Cerebellar nuclear complex (tissue), 1 donor: Measurements from ENCODE around the gene MCUB.
"Not testable (repeated sequence)": the region's sequence is repeated elsewhere in the genome, so short reads cannot be mapped to it uniquely, and the experiment has no call there.

Source experiments
- DNase-seq, 2 experiments: peaks; one replicate each; lab custom pipeline; 2025; lab: John Stamatoyannopoulos, UW

Gene MCUB

DNA sequence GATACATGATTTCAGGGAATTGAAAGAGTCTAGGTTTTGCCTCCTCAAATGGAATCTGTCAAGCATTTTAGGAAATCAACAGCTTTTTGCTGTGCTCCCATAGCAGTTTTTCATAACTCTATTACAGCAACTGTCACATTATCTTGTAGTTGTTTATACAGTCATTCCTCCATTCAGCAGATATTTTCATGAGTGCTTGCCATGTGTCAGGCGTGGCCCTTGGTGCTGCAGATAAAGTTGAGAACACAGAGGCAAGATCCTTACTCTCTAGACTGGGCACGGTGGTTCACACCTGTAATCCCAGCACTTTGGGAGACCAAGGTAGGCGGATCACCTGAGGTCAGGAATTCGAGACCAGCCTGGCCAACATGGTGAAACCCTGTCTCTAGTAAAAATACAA is 67.3 kb downstream of the MCUB start:
- no peak for DNase-seq

- DNase-seq = no peak
These were observed 69.7 kb downstream of the MCUB start for GRCh38 chr4:109629775-109630174.

DNA sequence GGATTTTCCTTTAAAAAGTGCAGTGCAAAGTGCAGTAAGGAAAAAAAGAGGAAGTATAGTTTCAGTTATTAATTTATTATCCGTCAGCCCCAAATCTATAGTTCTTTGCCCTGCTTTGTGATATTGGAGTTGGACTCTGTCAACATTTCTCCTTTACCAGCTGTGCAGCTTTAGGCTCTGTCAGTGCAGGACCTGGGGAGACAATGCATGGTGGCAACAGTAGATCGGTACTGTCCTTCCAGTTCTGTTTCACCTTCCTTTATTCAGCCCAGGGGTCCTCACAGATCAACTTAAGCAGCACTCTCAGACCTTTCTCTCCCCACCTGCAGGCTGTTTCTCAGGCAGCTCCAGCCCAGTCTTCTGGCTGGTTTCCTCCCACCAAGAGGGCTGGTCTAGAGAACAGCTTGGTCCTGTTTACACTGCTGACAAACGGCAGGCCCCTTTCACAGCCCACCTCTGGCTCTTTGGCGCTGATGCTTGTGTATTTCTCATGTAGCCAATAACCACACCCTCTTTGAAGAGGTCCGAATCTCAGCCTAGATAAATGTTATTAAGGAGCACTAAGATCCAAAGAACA is 71.6 kb downstream of the MCUB start:
- no peak for DNase-seq

GRCh38 chr4:109640644-109641043 is 80.6 kb downstream of the MCUB start:
- no peak for DNase-seq

- DNase-seq = no peak
These were observed 86.0 kb downstream of the MCUB start for GRCh38 chr4:109645874-109646710.

DNA sequence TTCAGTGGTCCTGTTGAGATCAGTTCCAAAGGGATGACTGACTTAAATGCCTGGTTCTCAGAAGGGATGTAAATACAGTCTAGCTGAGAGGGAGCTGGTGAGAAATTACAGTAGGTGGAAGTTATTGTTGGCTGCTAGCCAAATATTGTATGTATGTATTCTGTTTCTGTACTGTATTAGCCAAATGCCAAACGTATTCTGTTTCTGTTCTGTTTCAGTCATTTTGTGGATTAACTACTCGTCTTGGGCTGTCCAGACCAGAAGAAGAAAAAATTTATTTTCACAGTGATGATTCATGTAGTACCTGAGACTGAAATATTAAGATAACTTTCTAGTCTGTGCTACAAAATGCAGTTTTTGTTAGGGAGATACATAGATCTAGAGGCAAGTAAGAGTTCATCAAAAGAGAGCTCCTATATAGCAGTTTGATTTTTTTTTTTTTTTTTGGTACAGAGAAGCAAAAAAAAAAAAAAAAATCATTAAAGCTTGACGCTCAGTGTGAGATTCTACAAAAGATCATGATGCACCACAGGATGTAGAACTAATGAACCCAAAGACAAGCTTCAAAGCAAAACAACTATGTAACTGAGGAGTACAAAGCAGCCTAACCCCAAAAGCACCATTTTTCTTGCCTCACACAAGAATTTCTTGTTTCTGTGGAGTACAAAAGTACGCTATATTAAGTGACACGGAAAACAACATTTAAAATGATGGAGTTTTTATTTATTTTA is 88.4 kb downstream of the MCUB start:
- no peak for DNase-seq

- DNase-seq = no peak
These were observed 89.0 kb downstream of the MCUB start for GRCh38 chr4:109648997-109649575.

- DNase-seq = no peak
These were observed 89.8 kb downstream of the MCUB start for GRCh38 chr4:109649872-109650271.

DNA sequence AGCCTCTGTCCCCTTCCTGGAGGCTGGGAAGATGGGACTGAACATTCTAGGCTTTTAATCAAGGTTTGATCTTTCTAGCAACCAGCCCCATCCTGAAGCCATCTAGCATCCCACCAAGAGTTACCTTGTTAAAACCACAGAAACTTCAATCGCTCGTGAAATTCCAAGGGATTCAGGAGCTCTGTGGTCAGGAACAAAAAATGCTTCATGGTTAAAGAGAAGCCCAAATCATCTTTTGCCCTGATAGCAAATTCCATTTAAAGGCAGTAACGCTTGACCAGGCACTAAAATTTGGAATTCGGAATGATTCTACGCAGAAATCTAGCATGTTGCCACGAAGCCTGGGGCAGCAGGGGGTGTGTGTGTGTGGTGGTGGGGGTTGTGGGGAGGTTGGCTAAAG is 95.3 kb downstream of the MCUB start:
- DNase-seq = no peak

- DNase-seq = no peak
These were observed 97.9 kb downstream of the MCUB start for GRCh38 chr4:109657854-109658418.

DNA sequence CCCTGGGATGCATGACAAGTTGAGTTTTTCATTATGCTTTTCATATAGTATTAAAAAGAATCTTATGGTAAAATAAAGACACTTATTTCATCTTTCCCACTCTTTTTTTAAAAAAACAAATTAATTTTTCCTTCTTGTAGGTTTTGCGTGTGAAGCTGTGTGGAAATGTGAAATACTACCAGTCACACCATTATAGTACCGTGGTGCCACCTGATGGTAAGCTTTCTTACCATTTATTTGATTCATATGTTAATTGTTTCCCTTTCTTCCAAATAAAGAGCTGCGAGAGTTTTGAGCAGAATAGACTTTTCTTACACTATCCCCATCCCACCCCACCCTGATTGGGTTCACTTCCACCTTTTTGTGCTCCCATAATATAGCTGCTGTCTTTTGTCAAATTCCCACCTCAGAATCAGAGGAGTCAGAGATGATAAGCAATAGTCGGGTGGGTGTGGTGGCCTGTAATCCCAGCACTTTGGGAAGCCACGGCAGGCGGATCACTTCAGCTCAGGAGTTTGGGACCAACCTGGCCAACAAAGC is 98.9 kb downstream of the MCUB start:
- no peak for DNase-seq

DNA sequence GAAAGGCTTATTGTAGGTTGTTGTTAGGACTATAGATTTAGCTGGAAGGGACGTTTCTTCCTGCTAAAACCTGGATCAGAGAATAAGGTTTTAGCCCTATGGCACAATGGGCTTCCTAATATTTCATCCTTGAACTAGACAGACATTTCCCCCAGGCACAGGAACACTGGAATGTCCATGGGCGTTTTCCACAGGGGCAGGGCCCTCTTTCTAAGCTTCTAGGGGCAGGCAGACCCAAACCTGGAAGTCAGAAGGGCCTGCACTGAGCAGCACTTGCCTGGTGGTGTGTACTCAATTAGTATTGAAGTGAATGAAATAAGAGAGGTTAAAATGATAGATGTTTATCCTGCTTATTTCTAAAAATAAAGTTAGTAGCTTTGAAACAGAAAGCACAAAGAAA is 102.1 kb downstream of the MCUB start:
- no peak for DNase-seq

GRCh38 chr4:109662771-109663170 is 102.7 kb downstream of the MCUB start:
- no peak for DNase-seq

DNA sequence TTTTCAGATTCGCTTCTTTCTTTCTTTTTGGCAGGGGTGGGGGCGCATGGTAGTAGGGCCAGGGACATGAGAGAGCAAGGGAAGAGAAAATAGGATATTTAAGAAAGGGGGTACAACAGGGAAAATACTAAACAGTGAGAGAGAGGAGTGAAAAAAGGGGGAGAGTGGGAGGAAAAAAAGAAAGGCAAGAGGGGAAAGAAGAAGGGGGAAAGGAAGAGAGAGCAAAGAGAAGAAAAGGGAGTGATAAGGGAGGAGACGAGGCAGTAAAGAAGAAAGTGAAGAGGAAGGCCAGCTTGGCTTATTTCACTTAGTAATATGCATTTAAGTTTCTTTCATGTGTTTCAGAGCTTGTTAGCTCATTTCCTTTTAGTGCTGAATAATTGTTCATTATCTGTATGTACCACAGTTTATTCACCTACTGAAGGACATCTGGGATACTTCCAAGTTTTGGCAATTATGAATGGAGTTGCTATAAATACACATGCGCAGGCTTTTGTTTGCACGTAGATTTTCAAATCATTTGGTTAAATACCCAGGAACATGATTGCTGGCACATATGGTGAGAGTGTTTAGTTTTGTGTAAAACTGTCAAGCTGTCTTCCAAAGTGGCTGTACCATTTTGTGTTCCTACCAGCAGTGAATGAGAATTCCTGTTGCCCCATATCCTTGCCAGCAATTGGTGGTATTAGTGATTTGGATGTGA is 105.9 kb downstream of the MCUB start:
- DNase-seq = no peak

DNA sequence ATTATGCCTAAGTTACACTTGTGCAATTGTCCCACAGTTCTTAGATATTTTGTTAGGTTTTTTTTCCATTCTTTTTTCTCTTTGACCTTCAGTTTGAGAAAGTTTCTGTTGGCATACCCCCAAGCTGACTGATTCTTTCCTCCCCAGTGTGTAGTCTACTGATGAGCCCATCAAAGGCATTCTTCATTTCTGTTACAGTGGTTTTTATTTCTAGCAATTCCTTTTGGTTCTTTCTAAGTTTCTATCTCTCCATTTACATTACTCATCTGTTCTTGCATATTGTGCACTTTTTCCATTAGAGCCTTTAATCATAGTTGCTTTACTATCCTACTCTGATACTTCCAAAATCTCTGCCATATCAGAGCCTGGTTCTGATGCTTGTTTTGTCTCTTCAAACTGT is 111.3 kb downstream of the MCUB start:
- no peak for DNase-seq

DNA sequence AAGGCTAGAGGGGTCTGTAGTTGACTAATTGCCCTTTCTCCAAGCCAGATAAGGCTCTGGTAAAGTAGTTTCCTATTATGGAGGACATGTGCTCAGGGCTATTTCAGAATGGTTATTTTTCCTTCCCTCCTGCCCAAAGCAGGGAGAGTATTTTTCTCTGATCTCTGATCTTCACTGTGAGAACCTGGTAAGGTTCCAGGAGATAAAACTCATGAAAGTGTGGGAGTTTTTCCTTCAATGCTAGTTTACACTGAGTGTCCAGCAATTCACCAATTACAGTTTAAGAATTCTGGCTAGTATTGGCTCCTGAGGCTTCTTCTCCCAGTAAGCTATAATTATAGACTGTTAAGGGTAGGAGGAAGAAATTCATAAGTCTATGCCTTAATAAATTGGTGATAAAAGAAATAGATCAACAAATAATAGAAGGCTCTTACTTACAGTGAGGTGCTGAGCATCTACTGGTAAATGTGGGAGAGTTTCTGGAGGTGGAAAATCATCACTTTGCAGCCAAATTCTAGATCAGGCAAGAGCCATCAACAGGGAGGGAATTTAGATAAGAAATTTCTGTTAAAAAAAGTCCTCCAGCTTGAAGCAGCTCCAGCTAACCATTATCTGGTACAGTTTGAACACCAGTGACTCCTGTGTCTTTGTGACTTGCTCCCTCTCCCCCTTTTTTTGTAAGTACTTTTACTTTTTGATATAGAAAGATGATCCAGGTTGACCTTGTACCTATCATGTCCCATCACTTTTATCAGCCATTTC is 112.3 kb downstream of the MCUB start:
- DNase-seq = no peak

GRCh38 chr4:109673303-109673702 is 113.3 kb downstream of the MCUB start:
- DNase-seq = no peak

DNA sequence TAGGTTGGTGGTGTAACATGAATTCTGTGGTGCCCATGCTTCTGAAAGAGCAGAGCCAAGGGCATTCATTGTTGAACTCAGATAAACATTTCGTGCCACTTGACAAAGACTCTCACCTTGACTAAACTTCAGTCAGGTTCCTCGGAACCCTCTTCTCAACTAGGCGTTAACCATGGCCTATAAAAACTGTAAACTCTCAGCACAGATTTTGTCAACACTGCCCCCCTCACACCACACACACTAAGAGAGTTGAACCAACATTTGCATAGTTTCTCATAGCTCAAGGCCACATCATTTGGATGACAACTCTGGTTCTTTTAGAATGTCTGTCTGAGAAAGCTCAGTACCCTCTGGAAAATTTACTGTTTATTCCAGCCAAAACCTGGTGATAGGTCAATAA is 115.1 kb downstream of the MCUB start:
- DNase-seq = no peak

DNA sequence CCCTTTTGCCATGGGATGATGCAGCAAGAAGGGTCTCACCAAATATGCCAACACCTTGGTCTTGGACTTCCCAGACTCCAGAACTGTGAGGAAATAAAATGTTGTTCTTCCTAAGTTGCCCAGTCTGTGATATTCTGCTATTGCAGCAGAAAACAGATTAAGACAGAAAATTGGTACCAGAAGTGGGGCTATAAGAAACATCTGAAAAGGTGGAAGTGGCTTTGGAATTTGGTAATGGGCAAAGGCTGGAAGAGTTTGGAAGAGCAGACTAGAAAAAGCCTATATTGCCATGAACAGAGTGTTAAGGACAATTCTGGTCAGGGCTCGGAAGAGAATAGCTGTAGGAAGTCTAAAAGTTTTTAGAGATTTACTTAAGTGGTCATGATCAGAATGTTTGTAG is 115.8 kb downstream of the MCUB start:
- no peak for DNase-seq

DNA sequence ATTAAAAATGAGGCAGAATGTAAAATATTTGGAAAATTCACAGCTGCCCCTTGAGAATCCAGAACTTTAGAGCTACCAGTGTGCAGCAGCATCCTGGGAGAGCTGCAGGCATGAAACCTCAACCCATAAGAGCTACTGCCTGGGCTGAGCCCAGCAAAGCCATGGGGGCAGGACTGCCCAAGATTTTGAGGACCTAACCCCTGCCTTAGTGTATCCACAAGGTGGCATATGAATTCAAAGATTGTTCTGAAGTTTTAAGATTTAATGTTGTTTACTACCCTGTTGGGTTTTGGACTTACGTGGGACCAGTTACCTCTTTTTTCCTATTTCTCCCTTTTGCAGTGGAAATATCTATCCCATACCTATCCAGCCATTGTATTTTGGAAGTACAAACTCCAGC is 116.8 kb downstream of the MCUB start:
- no peak for DNase-seq

DNA sequence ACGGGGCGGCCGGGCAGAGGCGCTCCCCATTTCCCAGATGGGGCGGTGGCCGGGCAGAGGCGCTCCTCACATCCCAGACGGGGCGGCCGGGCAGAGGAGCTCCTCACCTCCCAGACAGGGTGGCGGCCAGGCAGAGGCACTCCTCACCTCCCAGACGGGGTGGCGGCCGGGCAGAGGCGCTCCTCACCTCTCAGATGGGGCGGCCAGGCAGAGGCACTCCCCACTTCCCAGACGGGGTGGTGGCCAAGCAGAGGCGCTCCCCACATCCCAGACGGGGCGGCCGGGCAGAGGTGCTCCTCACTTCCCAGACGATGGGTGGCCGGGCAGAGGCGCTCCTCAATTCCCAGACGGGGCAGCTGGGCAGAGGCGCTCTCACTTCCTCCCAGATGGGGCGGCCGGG is 118.4 kb downstream of the MCUB start:
- DNase-seq = not testable (repeated sequence)
